Measurements from ENCODE around the gene DOP1B. TPM values are rescaled to one million over a fixed set of nuclear protein-coding genes. Genes with fewer than 3 reads are reported as not detected.

The DOP1B gene
- total RNA-seq, 1 experiment from 2014 or later, result 8.7 TPM

DNA sequence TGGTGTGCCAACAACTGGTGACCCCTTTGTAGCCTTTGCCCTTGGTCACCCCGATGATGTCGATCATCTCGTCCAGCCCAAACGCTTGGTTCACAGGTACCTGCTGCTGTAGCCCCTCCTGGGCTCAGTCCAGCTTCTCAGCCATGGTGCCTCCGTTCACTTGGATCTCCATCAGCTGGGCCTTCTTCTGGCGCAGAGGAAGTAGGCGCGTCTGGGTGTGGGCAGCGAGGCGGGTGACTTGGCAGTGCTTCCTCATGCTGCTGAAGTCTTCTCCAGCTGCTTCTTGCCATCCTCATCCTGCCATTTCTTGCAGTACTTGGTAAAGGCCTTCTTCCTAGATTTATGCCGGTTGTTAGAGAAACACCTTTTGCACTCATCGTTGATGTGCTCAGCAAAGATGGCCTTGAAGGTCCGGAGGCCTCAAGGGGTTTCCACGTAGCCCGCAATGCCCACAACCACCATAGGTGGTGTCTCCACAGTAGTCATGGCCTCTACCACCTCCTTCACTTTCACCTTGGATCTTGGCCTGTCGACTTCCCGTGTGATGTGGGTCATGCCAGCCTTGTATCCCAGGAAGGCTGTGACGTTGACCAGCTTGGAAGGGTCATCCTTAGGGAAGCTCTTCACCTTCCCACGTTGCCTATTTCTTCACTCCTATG lies 13.0 kb downstream of the DOP1B start:
- Histone ChIP-seq H2BK20ac (ENCODE audit: low read depth, low read length, poor library complexity, severe bottlenecking) (no peak overlapping the region), H3K23me2 (ENCODE audit: insufficient read length, low read depth, low read length, poor library complexity, severe bottlenecking) (no peaks in the 10 kb centered on the region), H3K4ac (ENCODE audit: low read depth, low read length) (no peak overlapping the region), H2AFZ (ENCODE audit: low read length) (no peak overlapping the region), H4K91ac (ENCODE audit: insufficient read length, low read depth, low read length) (no peak overlapping the region), H2BK15ac (ENCODE audit: low read depth, low read length) (no peak overlapping the region), H2BK5ac (ENCODE audit: insufficient read length, low read length) (no peak overlapping the region), H4K8ac (replicated peaks; ENCODE audit: insufficient read length, low read depth, low read length) (no peak overlapping the region), H3K4me1 (ENCODE audit: insufficient read depth, low read length) (no peaks in the 10 kb centered on the region), H3K4me2 (ENCODE audit: insufficient read depth, insufficient read length, low read length) (no peak overlapping the region), H3K56ac (ENCODE audit: insufficient read length, low read depth, low read length) (no peak overlapping the region), H3K14ac (ENCODE audit: insufficient read depth, low read length) (no peak overlapping the region), H3T11ph (ENCODE audit: low read length) (no peak overlapping the region), H3K79me1 (ENCODE audit: insufficient read depth, low read depth, low read length, poor library complexity, severe bottlenecking) (no peaks in the 10 kb centered on the region), H3K79me2 (ENCODE audit: insufficient read depth, low read length) (no peaks in the 10 kb centered on the region), H2BK12ac (ENCODE audit: insufficient read length, low read depth, low read length) (no peak overlapping the region), H4K20me1 (ENCODE audit: control insufficient read depth, insufficient read depth, insufficient read length) (no peaks in the 10 kb centered on the region), H3K9ac (ENCODE audit: extremely low read depth, insufficient read length, low read length) (no peak overlapping the region), H2BK120ac (ENCODE audit: low read depth, low read length, poor library complexity, severe bottlenecking) (no peak overlapping the region), H3K27me3 (ENCODE audit: insufficient read depth, low read length) (no peaks in the 10 kb centered on the region), H3K23ac (ENCODE audit: insufficient read length, low read depth, low read length) (no peak overlapping the region), H3K9me3 (ENCODE audit: control insufficient read depth, low read depth, low read length) (no peaks in the 10 kb centered on the region), H3K27ac (ENCODE audit: insufficient read length, low read depth, low read length) (no peak overlapping the region), H3K18ac (ENCODE audit: insufficient read length, low read depth, low read length) (no peak overlapping the region), H2AK5ac (ENCODE audit: insufficient read length, low read length) (no peak overlapping the region), H4K5ac (ENCODE audit: insufficient read length, low read depth, low read length) (no peak overlapping the region)
- Mint-ChIP-seq H3K36me3 (ENCODE audit: insufficient read depth in 1 of 3, low read depth in 3 of 3) (peaks cover 6 to 25% (median 24%) of the 10 kb centered on the region in 3 experiments; a peak in 6 of 7 replicates), H3K4me1 (0 out of 4 replicates have a peak, but pooled peaks cover 0 to 4% of the 10 kb centered on the region in 2 experiments), H3K27me3 (ENCODE audit: low read depth) (no peaks in the 10 kb centered on the region), H3K27ac (no peak overlapping the region), H3K9me3 (no peaks in the 10 kb centered on the region), H3K4me3 (no peak overlapping the region)
- TF ChIP-seq, protein P1, sequence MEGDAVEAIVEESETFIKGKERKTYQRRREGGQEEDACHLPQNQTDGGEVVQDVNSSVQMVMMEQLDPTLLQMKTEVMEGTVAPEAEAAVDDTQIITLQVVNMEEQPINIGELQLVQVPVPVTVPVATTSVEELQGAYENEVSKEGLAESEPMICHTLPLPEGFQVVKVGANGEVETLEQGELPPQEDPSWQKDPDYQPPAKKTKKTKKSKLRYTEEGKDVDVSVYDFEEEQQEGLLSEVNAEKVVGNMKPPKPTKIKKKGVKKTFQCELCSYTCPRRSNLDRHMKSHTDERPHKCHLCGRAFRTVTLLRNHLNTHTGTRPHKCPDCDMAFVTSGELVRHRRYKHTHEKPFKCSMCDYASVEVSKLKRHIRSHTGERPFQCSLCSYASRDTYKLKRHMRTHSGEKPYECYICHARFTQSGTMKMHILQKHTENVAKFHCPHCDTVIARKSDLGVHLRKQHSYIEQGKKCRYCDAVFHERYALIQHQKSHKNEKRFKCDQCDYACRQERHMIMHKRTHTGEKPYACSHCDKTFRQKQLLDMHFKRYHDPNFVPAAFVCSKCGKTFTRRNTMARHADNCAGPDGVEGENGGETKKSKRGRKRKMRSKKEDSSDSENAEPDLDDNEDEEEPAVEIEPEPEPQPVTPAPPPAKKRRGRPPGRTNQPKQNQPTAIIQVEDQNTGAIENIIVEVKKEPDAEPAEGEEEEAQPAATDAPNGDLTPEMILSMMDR (conservative IDR thresholded peaks at IDR 0.05), result peak; percentile 43; the same call in 2 of the 3 replicates
- DNase-seq, result peak; percentile 32
- no CpG with 5 or more reads among the region's 19 CpGs for WGBS (ENCODE audit: extremely low coverage, insufficient read length, low lambda C conversion rate)
